ENCODE data around the gene GNB3. TPM values are rescaled to one million over a fixed set of nuclear protein-coding genes. Genes with fewer than 3 reads are reported as not detected.

Gene GNB3
- total and polyA plus RNA-seq, 4 donors: under 0.01 to 0.12 TPM; not detected in 2

DNA sequence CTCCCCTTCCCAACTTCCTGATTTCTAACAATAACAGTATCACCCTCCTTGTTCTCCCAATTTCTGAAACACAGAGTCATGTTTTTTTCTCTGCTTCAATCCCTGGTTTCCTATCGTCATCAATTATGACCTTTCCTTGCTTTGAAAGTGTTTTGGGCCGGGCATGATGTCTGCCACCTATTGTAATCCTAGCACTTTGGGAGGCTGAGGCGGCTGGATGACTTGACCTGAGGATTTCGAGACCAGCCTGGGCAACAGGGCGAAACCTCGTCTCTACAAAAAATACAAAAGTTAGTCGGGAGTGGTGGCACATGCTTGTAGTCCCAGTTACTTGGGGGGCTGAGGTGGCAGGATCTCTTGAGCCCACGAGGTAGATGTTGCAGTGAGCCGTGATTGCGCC, 31.7 kb upstream of the GNB3 start:
- TF ChIP-seq CTCF (IDR thresholded peaks at IDR 0.05; ENCODE audit: low read depth, low read length, missing input control): no peak
- no peak for TF ChIP-seq REST (IDR thresholded peaks at IDR 0.05)
- no peak for TF ChIP-seq MAX (IDR thresholded peaks at IDR 0.05)
- TF ChIP-seq HNF4A (conservative IDR thresholded peaks at IDR 0.05): no peak
- H3K27me3 ChIP-seq (ENCODE audit: control insufficient read depth in 4 of 4, insufficient read depth in 4 of 4, low read length in 3 of 4): no peaks in the 10 kb centered on the region
- H3K36me3 ChIP-seq (ENCODE audit: control insufficient read depth in 4 of 4, insufficient read depth in 3 of 4, low read depth in 1 of 4, low read length in 3 of 4): no peaks in the 10 kb centered on the region
- DNase-seq (ENCODE audit: low spot score): no peak
- no peak overlapping the region for H3K27ac ChIP-seq (ENCODE audit: low read depth in 1 of 2, low read length in 2 of 2)
- 83% methylated on average over 10 of the region's 10 CpGs for WGBS
- no peaks in the 10 kb centered on the region for H3K9me3 ChIP-seq (ENCODE audit: control insufficient read depth in 4 of 4, low read length in 3 of 4)
- no peak overlapping the region for H3K9ac ChIP-seq (ENCODE audit: low read depth in 1 of 2, low read length in 2 of 2)
- no peak overlapping the region for H3K4me3 ChIP-seq (ENCODE audit: low read depth in 1 of 3, low read length in 3 of 3)
- no peaks in the 10 kb centered on the region for H3K4me1 ChIP-seq (ENCODE audit: control insufficient read depth in 4 of 4, insufficient read depth in 4 of 4, low read length in 3 of 4)

DNA sequence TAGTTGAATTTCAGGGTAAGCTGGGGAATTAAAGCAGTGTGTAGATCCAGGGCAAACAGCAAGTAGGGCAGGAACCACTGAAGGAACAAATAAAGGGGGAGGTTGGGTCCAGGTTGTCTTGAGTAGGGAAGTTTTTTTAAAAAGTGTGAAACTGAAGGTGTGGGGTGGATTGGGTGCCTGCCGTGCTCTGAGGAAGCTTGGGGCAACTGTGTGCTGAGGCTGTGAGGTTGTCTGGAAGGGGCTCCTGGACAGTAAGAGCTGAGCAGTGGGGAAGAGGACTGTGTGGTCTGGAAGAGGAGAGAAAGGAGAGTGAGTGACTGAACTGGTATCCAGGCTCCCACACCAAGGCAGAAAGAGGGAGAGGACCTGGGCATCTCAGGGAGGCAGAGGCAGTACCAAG, 30.0 kb upstream of the GNB3 start:
- no peaks in the 10 kb centered on the region for H3K36me3 ChIP-seq (ENCODE audit: control insufficient read depth in 4 of 4, insufficient read depth in 3 of 4, low read depth in 1 of 4, low read length in 3 of 4)
- no peaks in the 10 kb centered on the region for H3K9me3 ChIP-seq (ENCODE audit: control insufficient read depth in 4 of 4, low read length in 3 of 4)
- 83% methylated on average over 1 of the region's 1 CpG for WGBS
- H3K4me1 ChIP-seq (ENCODE audit: control insufficient read depth in 4 of 4, insufficient read depth in 4 of 4, low read length in 3 of 4): no peaks in the 10 kb centered on the region
- no peak overlapping the region for H3K27ac ChIP-seq (ENCODE audit: low read depth in 1 of 2, low read length in 2 of 2)
- no peaks in the 10 kb centered on the region for H3K27me3 ChIP-seq (ENCODE audit: control insufficient read depth in 4 of 4, insufficient read depth in 4 of 4, low read length in 3 of 4)
- no peak for DNase-seq (ENCODE audit: low spot score)
- TF ChIP-seq TAF1 (conservative IDR thresholded peaks at IDR 0.05): no peak
- TF ChIP-seq MAX (IDR thresholded peaks at IDR 0.05): no peak
- no peak for TF ChIP-seq ATF3 (IDR thresholded peaks at IDR 0.05)
- TF ChIP-seq REST (IDR thresholded peaks at IDR 0.05): no peak
- TF ChIP-seq JUND (IDR thresholded peaks at IDR 0.05): no peak
- no peak for TF ChIP-seq FOXA1 (IDR thresholded peaks at IDR 0.05)
- no peak for TF ChIP-seq ZBTB33 (IDR thresholded peaks at IDR 0.05)
- TF ChIP-seq NR2F2 (IDR thresholded peaks at IDR 0.05): no peak
- TF ChIP-seq GABPA (IDR thresholded peaks at IDR 0.05 in 1 of 2, conservative IDR thresholded peaks at IDR 0.05 in 1 of 2): no peak
- no peak for TF ChIP-seq RXRA (IDR thresholded peaks at IDR 0.05)
- TF ChIP-seq EGR1 (IDR thresholded peaks at IDR 0.05; ENCODE audit: low read depth in 2 of 2): no peak
- no peak for TF ChIP-seq CTCF (IDR thresholded peaks at IDR 0.05; ENCODE audit: low read depth, low read length, missing input control)
- TF ChIP-seq FOXA2 (IDR thresholded peaks at IDR 0.05): no peak
- TF ChIP-seq HNF4G (IDR thresholded peaks at IDR 0.05): no peak
- TF ChIP-seq RAD21 (IDR thresholded peaks at IDR 0.05): no peak
- TF ChIP-seq YY1 (IDR thresholded peaks at IDR 0.05): no peak
- no peak for TF ChIP-seq SP1 (IDR thresholded peaks at IDR 0.05)
- no peak for TF ChIP-seq HNF4A (conservative IDR thresholded peaks at IDR 0.05)
- H3K9ac ChIP-seq (ENCODE audit: low read depth in 1 of 2, low read length in 2 of 2): no peak overlapping the region
- no peak overlapping the region for H3K4me3 ChIP-seq (ENCODE audit: low read depth in 1 of 3, low read length in 3 of 3)
